Measurements from ENCODE around the gene CDK1.

CDK1 gene

GRCh38 chr10:60800918-60801317 lies 22.6 kb downstream of the CDK1 start:
- DNase-seq (ENCODE audit: low spot score), result no peak

GRCh38 chr10:60801522-60801921 lies 23.2 kb downstream of the CDK1 start:
- Histone ChIP-seq H3K27ac (no peak overlapping the region), H3K4me3 (no peak overlapping the region)
- no peak for TF ChIP-seq CTCF (IDR thresholded peaks at IDR 0.05)
- no peak for DNase-seq (ENCODE audit: low spot score)

More at GRCh38 chr10:60800918-60801317, 22.6 kb downstream of the CDK1 start:
- no peak overlapping the region for H3K4me3 ChIP-seq
- no peak overlapping the region for H3K27ac ChIP-seq
- no peak for TF ChIP-seq CTCF (IDR thresholded peaks at IDR 0.05)

- Histone ChIP-seq H3K27ac (no peak overlapping the region), H3K4me3 (no peak overlapping the region)
- no peak for TF ChIP-seq CTCF (IDR thresholded peaks at IDR 0.05)
These were observed 25.2 kb downstream of the CDK1 start for GRCh38 chr10:60803433-60803832.

DNA sequence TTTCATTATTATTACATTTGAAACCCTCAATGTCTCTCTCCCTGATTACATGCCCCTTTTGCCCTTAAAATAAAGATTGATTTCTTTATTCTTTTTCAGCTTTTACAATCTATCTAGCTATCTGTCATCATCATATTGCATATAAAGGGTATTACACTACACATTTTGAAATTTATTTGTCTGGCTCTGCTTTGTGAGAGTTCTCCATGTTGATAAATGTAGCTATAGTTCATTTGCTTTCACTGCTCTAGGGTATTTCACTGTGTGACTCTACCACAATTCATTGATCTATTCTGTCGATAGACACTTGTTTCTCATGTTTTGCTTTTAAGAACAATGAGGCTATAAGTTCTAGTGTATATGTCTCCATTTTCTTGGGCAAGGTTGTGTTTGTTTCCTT lies 25.6 kb downstream of the CDK1 start:
- Histone ChIP-seq H3K27ac (no peak overlapping the region), H3K4me3 (no peak overlapping the region)
- no peak for DNase-seq (ENCODE audit: low spot score)
- no peak for TF ChIP-seq CTCF (IDR thresholded peaks at IDR 0.05)

More at GRCh38 chr10:60803433-60803832, 25.2 kb downstream of the CDK1 start:
- DNase-seq (ENCODE audit: low spot score), result no peak

DNA sequence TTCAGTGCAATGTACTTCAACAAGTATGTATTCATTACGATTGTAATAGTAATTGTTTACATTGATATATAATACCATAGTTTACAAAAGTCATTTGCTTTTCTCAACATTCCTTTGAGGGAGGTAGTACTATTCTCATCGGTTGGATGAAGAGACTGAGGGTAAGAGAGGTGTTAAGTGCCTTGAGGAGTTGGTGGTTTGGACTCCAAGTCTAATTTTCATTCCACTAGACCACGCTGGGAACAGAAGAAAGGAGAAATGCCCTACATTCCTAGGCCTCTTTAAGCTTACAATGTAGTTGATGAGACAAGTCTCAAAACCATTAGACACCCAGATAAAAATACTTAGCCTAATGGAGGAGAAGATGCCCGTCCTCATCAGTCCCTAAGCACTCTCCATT lies 28.6 kb downstream of the CDK1 start:
- no peak for TF ChIP-seq CTCF (IDR thresholded peaks at IDR 0.05)
- no peak for DNase-seq (ENCODE audit: low spot score)
- H3K27ac ChIP-seq, result no peak overlapping the region
- H3K4me3 ChIP-seq, result no peak overlapping the region

DNA sequence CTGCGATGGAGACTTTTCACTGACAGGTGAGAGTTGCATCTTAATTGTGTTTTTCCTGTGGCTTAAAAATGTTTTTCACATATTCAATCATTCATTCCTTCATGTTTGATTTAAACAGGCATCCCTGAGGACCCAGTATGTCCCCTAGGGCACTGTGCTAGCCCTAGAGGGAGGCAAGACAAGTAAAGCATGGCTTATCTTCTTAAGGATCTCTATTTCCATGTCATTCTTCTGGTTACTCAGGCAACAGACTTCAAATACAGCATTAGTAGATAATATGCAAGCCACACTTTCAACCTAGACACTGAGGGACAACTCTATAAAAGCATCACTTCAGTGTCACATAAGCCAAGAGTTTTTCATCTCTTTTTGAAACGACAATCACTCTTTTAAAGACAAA lies 29.2 kb downstream of the CDK1 start:
- no peak for DNase-seq (ENCODE audit: low spot score)
- TF ChIP-seq CTCF (IDR thresholded peaks at IDR 0.05), result no peak
- Histone ChIP-seq H3K27ac (no peak overlapping the region), H3K4me3 (no peak overlapping the region)

DNA sequence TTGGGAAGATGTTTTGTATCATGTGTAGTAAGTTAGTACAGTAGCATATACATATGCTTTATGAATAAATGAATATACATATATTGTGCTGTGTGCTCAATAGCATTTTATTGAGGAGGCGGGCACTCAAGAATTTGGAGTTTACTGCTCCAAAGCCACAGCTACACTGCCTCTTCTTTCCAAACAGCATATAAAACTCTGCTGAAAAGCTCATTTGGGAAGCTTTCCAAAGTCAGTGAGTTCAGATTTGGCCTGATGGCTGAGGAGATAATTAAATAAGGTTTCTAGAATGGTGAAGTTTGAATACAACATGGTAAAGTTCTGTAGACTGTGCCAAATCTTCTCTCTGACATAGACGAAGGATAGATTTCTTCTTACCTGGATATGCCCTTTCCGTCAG lies 29.8 kb downstream of the CDK1 start:
- TF ChIP-seq CTCF (IDR thresholded peaks at IDR 0.05), result no peak
- no peak for DNase-seq (ENCODE audit: low spot score)
- Histone ChIP-seq H3K4me3 (no peak overlapping the region), H3K27ac (no peak overlapping the region)
